ENCODE measurements around the gene PTPRG.

PTPRG gene

GRCh38 chr3:61774279-61774890, 213.0 kb downstream of the PTPRG start:
- DNase-seq = no peak

- DNase-seq = no peak
These were observed 215.0 kb downstream of the PTPRG start for GRCh38 chr3:61776390-61776789.

- no peak for DNase-seq
These were observed 216.1 kb downstream of the PTPRG start for GRCh38 chr3:61777483-61777882.

DNA sequence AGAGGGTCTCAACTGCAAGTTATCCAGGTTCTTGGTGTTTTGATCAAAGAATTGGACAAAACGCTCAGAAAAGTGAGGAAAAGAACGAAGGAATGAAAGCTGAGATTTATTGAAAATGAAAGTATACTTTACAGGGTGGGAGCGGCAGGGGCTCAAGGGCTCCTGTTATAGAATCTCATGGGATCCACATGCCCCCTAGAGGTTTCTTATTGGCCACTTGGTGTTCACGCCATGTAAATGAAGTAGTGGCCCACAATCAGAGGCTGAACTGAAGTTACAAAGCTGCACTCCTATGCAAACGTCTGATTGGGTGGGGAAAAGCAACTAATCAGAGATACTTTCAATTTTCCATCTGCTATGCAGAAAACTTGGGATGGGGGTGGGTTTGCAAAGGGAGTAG, 216.7 kb downstream of the PTPRG start:
- DNase-seq = no peak

- no peak for DNase-seq
These were observed 218.6 kb downstream of the PTPRG start for GRCh38 chr3:61780016-61780415.

GRCh38 chr3:61780455-61781228, 219.3 kb downstream of the PTPRG start:
- no peak for DNase-seq

- DNase-seq = no peak
These were observed 222.8 kb downstream of the PTPRG start for GRCh38 chr3:61783993-61784718.

DNA sequence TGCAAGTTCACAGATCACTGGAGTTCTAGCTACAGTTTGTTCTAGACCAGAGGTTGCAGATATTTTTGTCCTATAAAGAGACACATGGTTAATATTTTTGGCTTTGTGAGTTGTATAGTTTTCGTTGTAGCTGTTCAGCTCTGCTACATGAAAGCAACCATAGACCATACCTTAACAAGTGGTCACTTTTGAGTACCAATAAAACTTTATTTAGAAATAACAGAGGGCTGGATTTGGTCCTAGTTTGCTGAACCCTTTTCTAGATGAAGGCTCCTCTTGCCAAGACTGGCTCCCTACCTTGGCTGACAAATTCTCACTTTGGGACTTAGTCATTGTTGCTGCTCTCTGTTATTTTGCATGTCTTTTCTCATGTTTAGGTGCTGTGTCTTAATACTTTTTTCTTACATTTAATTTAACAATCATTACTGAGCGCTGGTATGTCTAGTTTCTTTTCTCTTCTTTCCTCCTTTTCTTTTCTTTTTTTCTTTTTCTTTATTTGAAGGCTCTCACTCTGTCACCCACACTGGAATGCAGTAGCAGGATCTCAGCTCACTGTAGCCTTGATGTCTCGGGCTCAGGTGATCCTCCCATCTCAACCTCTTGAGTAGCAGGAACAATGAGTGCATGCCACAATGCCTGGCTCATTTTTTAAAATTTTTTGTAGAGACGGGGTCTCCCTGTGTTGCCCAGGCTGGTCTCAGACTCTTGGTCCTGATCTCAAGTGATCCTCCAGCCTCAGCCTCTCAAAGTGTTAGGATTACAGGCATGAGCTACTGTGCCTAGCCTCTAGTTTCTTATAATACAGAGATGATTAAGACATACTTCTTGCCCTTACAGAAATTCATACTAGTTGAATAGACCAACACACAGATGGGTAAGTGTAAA, 227.5 kb downstream of the PTPRG start:
- DNase-seq = no peak

DNA sequence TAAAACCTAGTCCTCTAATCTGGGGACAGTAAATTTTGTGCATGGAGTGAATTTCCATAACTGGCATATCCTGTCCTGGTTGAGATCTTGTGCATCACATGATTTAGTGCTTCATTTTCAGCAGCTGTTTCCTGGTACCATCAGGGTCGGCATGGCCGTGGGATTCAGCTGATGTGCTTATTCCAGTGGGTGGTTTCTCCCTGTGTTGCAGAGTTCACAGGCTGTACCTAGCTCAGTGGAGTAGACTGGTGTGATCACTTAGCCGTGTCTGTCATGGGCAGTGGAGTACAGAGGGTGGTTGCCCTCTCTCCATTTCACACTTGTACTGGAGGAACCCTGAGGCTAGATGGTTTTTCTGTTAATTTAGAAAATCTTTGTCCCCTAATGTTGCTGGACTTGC, 228.5 kb downstream of the PTPRG start:
- DNase-seq = no peak

- no peak for DNase-seq
These were observed 229.0 kb downstream of the PTPRG start for GRCh38 chr3:61790411-61790810.

DNA sequence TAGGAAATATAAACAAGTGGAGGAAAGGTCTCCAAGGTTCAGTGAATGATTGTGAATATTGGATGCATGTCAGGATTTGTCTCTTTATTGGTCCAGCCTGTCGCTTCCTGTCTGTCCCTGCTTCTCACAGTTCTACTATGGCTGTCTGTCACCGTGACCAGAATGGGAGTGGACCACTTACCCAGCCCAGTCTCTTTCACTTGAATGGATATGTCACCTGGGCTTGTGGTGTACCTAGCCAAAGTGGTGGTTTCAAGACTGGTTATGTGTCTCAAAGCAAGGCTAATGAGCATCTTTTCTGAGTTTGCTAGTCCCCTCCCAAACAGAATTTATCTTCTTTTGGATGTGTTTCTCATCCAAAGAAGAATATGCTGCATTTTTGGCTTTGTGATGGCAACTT, 231.7 kb downstream of the PTPRG start:
- no peak for DNase-seq

- DNase-seq = no peak
These were observed 232.2 kb downstream of the PTPRG start for GRCh38 chr3:61793521-61793920.

DNA sequence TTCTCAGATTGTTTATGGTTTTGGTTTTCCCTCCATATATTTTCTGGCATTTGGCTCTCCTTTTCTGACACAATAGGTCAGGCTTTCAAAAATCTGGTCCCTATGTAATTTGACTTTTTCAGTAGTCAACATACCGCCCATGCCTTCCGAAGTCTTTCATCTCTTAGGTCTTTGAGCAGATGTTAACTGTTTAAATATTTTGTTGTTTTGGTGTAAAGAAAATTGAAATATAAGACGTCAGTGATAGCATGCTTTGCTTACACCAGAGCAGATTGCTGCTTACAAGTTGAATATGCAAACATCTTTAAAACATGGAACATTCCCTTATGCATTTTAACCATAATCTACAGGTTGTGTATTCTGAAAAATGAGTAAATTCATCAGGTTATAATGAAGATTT, 233.0 kb downstream of the PTPRG start:
- DNase-seq = no peak

- no peak for DNase-seq
These were observed 233.6 kb downstream of the PTPRG start for GRCh38 chr3:61794961-61795360.

DNA sequence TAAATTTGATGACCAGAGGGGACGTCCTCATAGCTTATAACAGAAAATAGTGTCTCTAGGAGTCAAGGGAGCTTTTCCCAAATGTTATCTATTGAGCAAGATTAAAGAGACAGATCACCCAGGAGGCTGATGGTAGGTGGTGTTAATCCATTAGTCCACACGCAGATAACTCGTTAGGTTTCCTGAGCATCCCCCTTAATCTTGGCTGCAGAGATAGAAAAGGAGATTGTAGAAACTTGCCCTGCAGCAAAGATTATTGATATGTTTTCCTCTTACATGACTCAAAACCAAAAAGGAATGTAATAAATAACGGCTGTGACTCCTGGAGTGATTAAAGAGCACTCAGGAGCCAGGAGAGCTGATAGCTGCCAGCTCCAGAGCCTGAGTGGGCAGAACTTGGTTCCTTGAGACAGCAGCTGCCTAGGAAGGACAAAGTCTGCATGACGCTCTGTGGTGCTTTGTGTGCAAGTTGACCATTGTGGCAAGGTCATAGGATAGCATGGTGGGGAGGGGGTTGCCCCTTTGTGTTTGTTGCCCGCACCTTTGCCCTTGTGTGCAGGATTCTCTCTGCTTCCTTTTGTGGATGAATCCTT, 234.8 kb downstream of the PTPRG start:
- no peak for DNase-seq

GRCh38 chr3:61796911-61797310, 235.5 kb downstream of the PTPRG start:
- DNase-seq = no peak

GRCh38 chr3:61802772-61803171, 241.4 kb downstream of the PTPRG start:
- DNase-seq = no peak

DNA sequence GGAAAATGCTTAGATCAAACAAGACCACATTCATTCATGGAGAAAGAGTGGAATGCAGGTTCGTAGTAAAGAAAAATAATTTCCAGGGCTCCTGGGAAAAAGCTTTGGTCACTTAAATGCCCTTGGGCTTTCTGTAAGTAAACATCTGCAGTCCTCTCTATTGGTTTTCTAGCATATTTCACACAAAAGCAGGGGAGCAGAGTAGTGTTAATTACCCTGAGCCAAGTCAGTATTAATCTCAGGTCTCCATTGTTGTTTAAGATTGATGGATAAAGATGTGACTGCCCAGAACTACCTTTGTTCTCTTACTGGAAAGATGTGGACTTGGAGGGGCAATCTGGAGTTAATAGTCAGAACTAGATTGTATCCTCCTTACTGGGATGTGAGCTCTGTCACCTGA, 242.6 kb downstream of the PTPRG start:
- no peak for DNase-seq

- no peak for DNase-seq
These were observed 243.4 kb downstream of the PTPRG start for GRCh38 chr3:61804782-61805181.

- DNase-seq = no peak
These were observed 244.2 kb downstream of the PTPRG start for GRCh38 chr3:61805510-61806080.

DNA sequence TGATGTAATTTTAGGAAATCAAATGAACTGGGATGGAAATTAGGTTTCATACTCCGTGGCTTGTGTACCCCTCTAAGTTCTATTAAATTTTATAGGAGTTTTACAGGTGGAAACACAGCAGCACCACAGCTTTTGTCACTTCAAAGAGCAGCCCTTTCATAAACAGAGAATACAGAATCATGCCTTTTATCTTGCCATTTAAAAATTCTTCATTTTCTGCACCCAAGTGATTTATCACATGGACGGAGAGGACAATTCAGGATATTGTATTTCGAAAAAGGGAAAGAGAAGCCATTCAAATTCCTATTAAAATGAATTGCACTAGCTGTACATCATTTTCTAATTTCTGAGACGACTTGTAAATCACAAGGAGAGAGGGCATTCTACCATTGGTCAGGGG, 245.4 kb downstream of the PTPRG start:
- DNase-seq = no peak

GRCh38 chr3:61807865-61808276, 246.5 kb downstream of the PTPRG start:
- no peak for DNase-seq

Measured in effector CD8-positive, alpha-beta T cell (primary cell).